Kidney (tissue), 14 donors: ENCODE data around the gene CCDC170. TPM values are rescaled to one million over a fixed set of nuclear protein-coding genes. Genes with fewer than 3 reads are reported as not detected.

ENCODE experiments used
- DNase-seq, 5 donors: peaks; one replicate each; pipeline ENCODE4 v3.0.0-alpha.2; 2013 to 2020
- FAIRE-seq: peaks from 2 replicates; lab custom pipeline; 2012; peaks lifted over from hg19 to GRCh38; lab: Jason Lieb, UNC
- H3K27ac ChIP-seq, 2 donors: one replicate each; pipeline ENCODE4 v1.7.0; 2013; ENCODE audit warnings: low read depth in 2 of 2, low read length in 2 of 2, inconsistent platforms in 1 of 2
- H3K27me3 ChIP-seq: one replicate; pipeline ENCODE4 v1.7.1; 2013; ENCODE audit warnings: low read length, inconsistent platforms; ENCODE audit not compliant: control insufficient read depth, insufficient read depth
- H3K36me3 ChIP-seq, 3 donors: one replicate each; pipeline versions ENCODE4 v1.7.0 to v1.7.1; 2013; ENCODE audit warnings: low read length in 3 of 3, control low read depth in 1 of 3, inconsistent platforms in 1 of 3; ENCODE audit not compliant: insufficient read depth in 3 of 3, control insufficient read depth in 2 of 3
- H3K4me1 ChIP-seq, 3 donors: one replicate each; pipeline versions ENCODE4 v1.7.0 to v1.7.1; 2013; ENCODE audit warnings: low read length in 3 of 3, inconsistent platforms in 1 of 3, low read depth in 1 of 3; ENCODE audit not compliant: control insufficient read depth in 2 of 3, insufficient read depth in 2 of 3
- H3K4me3 ChIP-seq, 3 donors: one replicate each; pipeline versions ENCODE4 v1.7.0 to v1.8.1; 2013; ENCODE audit warnings: low read length in 3 of 3, control low read depth in 1 of 3, inconsistent platforms in 1 of 3
- H3K9ac ChIP-seq, 3 donors: one replicate each; pipeline versions ENCODE4 v1.7.0 to v1.7.1; 2013; ENCODE audit warnings: low read length in 3 of 3, control low read depth in 1 of 3, inconsistent platforms in 1 of 3
- H3K9me3 ChIP-seq, 3 donors: one replicate each; pipeline versions ENCODE4 v1.7.0 to v1.7.1; 2013; ENCODE audit warnings: low read length in 3 of 3, control low read depth in 1 of 3, inconsistent platforms in 1 of 3; ENCODE audit not compliant: control insufficient read depth in 2 of 3, insufficient read depth in 1 of 3
- intact Hi-C: fragments of 100-400 bp; cut with DNase I; formaldehyde crosslinking; loops from one replicate; pipeline ENCODE4 v1.11.1; 2022
- polyA plus RNA-seq: library from polyadenylated mRNA; stranded (reverse); fragments of 350-450 nt; fragmentation: Illumina TruSeq; extraction: RNeasy Lipid Tissue Mini Kit (QIAGEN cat#74804); gene quantifications from one replicate; pipeline ENCODE4 v1.2.3, GENCODE V29; 2014; ENCODE audit warnings: low read depth, low replicate concordance; ENCODE audit not compliant: insufficient read depth
- total RNA-seq: library from RNA; stranded (reverse); fragmentation: NEBNext Ultra II Directional; extraction: Animal tissue kit (Norgen Biotek cat#: 25700); gene quantifications from one replicate; pipeline ENCODE4 v1.2.1, GENCODE V29; 2021
- TF ChIP-seq, protein P1 (sequence below): IDR thresholded peaks from 3 replicates; pipeline ENCODE4 v1.5.1; 2012; ENCODE audit warnings: mild to moderate bottlenecking, moderate library complexity, borderline replicate concordance; ENCODE audit not compliant: insufficient read depth; ENCODE audit errors: extremely low read depth
- donor health status: control.
- donor health status: control.
- donor health status: control.
- donor health status: control.
- donor health status: control.
- donor health status: DM: yes; HTN: yes; CAD: no.
- donor health status: Normal renal cell carcinoma (clear cell type).

Gene CCDC170
- total and polyA plus RNA-seq, 2 donors from 2014 or later = 0.34 to 2.1 TPM

DNA sequence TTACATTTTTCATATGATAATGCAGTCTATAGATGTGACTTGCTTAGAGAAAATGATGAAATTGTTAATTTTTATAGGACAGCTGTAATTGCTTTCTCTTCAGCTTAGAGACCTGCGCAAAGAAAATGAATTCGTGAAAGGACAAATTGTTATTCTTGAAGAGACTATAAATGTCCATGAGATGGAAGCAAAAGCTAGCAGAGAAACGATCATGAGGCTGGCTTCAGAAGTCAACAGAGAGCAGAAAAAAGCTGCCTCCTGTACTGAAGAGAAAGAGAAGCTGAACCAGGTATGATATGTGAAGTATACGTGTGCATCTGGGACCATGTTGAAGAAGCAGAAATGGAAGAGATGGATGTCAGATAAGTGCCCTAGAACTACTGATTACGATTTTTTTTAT is 54.4 kb downstream of the CCDC170 start:
- no peak overlapping the region for H3K27ac ChIP-seq
- intact Hi-C loops = no loop called here
- DNase-seq (no peak), FAIRE-seq (no peak)
- H3K4me3 ChIP-seq = no peak overlapping the region
- peaks cover 0 to 6% (median 2%) of the 10 kb centered on the region in 3 donors for H3K9me3 ChIP-seq
- no peak overlapping the region for H3K9ac ChIP-seq
- H3K36me3 ChIP-seq = no peaks in the 10 kb centered on the region
- TF ChIP-seq, protein P1, sequence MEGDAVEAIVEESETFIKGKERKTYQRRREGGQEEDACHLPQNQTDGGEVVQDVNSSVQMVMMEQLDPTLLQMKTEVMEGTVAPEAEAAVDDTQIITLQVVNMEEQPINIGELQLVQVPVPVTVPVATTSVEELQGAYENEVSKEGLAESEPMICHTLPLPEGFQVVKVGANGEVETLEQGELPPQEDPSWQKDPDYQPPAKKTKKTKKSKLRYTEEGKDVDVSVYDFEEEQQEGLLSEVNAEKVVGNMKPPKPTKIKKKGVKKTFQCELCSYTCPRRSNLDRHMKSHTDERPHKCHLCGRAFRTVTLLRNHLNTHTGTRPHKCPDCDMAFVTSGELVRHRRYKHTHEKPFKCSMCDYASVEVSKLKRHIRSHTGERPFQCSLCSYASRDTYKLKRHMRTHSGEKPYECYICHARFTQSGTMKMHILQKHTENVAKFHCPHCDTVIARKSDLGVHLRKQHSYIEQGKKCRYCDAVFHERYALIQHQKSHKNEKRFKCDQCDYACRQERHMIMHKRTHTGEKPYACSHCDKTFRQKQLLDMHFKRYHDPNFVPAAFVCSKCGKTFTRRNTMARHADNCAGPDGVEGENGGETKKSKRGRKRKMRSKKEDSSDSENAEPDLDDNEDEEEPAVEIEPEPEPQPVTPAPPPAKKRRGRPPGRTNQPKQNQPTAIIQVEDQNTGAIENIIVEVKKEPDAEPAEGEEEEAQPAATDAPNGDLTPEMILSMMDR = no peak
- no peaks in the 10 kb centered on the region for H3K27me3 ChIP-seq
- no peaks in the 10 kb centered on the region for H3K4me1 ChIP-seq

- H3K27me3 ChIP-seq = no peaks in the 10 kb centered on the region
- intact Hi-C loops = no loop called here
- H3K4me3 ChIP-seq = no peak overlapping the region
- no peak overlapping the region for H3K27ac ChIP-seq
- H3K9me3 ChIP-seq = peaks cover 0 to 6% (median 2%) of the 10 kb centered on the region in 3 donors
- H3K36me3 ChIP-seq = no peaks in the 10 kb centered on the region
- DNase-seq (no peak), FAIRE-seq (no peak)
- no peaks in the 10 kb centered on the region for H3K4me1 ChIP-seq
- TF ChIP-seq, protein P1 = no peak
- no peak overlapping the region for H3K9ac ChIP-seq
Measured at GRCh38 chr6:151549790-151550189, 56.0 kb downstream of the CCDC170 start.

DNA sequence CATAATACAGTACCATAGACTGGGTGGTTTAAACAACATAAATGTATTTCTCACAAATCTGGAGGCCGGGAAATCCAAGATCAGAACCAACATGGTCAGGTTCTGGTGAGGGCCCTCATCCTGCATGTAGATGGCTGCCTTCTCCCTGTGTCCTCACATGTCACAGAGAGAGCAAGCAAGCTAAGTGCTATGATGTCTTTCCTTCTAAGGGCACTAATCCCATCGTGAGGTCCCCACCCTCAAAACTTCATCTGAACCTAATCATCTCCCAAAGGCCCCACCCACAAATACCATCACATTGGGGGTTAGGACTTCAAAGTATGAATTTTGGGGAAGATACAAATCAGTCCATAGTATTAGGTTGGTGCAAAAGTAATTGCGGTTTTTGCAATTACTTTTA is 56.8 kb downstream of the CCDC170 start:
- Histone ChIP-seq H3K36me3 (no peaks in the 10 kb centered on the region), H3K4me1 (no peaks in the 10 kb centered on the region), H3K27ac (no peak overlapping the region), H3K27me3 (no peaks in the 10 kb centered on the region), H3K9me3 (peaks cover 0 to 6% (median 2%) of the 10 kb centered on the region in 3 donors), H3K9ac (no peak overlapping the region), H3K4me3 (no peak overlapping the region)
- DNase-seq = no peak
- intact Hi-C loops = no loop called here
- FAIRE-seq = no peak
- TF ChIP-seq, protein P1 = no peak
